ENCODE results near the gene HOXA2.

Gene HOXA2

GRCh38 chr7:27141137-27141922 is 38.8 kb upstream of the HOXA2 start:
- no peak for DNase-seq

- no peak for DNase-seq
Observed at GRCh38 chr7:27140126-27140857, 37.8 kb upstream of the HOXA2 start.

- DNase-seq: no peak
Observed at GRCh38 chr7:27139334-27140125, 37.0 kb upstream of the HOXA2 start.

DNA sequence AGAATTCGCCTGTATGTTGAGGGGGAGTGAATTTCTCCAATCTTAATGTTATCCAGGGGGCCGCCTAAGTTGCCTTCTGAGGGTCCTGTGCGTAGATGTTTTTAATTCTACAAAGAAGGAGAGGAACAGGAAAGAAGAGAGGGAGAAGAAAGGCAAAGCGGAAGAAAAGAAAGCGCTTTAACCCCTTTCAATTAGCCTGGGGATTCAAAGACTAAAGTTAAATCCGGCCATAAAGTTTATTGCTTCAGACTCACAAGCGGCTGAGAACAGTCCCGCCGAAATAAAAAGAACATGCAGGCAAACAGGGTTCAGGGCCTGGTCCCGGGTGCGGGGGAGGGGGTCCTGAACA is 36.5 kb upstream of the HOXA2 start:
- DNase-seq: no peak

DNA sequence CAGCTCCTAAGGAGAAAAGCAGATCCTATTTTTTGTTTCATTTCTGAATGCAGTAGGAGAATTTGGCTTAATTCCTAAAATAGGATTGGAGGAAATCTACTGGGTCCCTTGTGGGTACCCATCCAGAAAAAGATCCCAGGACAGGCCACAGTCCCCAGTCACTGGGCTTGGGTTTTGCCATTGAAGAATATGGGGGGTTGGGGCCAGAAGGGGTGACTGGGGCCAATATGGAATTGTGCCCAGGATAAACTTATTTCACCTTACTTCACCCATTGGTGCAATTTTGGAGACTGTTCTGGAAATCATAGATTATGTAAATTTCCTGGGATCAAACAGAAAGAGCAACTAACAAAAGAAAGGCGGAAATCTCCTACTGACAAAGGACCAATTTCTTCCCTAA is 36.0 kb upstream of the HOXA2 start:
- DNase-seq: no peak

DNA sequence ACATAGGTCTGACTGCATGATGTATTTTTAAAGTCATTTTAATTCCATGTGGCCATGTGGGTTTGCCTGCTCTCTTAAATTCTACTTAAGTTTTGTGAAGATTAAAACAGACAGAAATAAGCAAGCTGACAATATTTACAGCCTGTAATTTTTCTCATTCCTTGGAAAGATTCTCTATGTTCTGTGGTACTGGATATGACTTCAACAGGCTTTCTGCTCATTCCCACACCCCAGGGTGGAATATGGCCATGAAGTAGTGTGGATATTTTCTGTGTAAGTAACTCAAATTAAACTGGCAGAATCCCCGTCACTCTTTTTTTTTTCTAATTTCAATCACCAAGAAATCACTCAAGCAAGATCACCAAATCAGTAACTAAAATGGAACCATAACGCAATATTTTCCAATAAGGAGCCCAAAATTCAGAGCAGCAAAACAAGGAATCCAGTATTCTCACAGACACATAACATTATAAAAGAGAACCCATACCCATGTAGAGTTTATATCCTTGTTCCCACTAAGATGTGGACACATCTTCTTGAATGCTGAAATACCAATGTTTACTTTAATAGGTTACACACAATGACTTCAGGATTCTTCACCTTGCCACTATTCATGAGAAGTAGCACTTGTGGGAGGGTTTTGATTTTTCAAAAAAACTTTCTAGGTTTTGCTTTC is 35.3 kb upstream of the HOXA2 start:
- no peak for DNase-seq

DNA sequence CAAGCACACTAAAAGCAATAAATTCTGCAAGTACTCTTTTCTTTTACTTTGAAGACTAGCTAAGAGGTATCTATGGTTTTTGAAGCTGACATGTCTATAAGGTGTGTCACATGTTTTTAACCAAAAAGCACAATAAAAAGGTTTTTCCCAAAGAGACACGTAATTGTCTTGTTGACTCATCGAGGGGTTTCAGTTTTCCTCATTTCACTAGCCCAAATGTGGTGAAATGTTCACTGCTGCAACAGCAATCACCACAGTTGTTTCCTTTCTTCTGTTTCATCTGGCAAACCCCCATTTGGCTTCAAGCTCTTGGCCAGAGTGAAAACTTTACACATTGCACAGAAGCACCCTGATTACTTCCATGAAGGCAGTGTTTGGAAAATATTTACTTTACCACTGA is 31.9 kb upstream of the HOXA2 start:
- no peak for DNase-seq

DNA sequence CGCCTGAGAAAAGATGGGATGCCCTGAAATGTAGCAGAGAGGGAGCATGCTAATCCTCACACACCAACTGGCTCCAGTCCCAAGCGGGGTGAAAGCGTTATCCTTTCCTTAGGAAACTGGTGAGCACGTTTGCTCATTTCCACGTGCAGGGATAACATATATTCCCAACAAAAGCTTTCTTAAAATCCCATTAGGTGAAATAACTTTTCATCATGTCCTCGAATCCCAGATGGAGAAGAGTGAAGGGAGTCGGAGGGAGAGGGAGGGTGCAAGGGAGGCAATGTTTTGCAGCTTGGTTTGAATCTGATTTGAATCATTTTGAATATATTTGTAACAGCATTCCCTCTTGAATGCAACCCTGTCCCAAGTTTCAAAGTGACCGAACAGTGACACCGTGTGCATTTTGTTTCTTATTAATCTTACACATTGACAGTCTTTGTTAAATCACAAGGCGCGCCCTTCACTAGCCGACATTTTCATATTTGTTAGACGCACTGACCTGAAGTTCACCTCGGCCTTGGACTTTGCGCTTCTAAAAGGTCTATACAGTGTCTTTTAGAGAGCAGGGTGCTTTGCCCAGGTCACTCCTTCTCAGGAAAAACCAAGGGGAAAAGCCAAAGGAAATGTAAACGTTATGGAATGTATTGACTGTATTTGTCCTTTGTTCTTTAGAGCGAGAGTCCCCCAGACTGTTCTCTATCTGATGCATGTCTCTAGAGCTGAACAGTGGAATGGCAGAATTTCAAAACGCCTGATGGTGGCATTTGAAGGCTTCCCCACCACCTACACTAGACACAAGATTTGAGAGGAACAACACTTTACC is 31.1 kb upstream of the HOXA2 start:
- no peak for DNase-seq

GRCh38 chr7:27132978-27133377 is 30.5 kb upstream of the HOXA2 start:
- no peak for DNase-seq

DNA sequence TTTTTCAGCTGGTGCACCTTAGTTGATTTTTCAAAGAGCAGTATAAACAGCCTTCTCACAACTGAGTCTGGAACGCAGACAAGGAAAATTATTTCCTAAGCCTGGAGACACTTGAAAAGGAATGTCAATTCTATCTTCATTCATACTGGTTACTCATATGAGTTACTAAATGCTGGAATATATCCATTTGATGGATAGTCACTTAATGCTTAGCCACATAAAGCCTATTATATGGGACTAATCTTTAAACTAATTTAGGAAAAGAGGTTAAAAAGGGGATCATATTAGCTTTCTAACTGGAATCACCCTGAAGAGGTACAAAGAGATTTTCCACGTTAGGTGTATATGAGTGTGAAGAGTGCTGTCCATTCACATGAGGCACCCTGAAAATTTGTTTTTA is 29.7 kb upstream of the HOXA2 start:
- DNase-seq: no peak

DNA sequence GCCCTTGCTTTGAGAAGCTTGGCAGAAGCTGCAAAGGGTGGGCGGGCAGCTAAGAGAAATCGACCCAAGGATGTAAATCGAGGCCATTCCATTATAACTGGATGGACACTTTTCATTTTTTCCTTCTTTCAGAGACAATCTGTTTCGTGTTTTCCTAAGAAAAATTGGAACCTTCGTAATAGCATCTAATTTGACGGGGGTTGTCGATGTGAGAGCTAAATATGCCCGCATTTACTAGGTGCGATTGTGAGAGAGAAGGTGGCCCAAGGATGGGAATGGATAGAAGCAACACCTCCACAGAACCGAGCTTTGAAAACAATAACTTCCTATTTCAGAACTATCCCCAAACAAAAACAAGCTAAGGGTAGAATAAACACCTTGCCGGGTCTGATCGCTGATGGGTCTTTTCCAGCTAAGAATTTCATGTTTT is 28.9 kb upstream of the HOXA2 start:
- DNase-seq: no peak

- DNase-seq: no peak
Observed at GRCh38 chr7:27130540-27131389, 28.3 kb upstream of the HOXA2 start, which contains the start of gene HOXA4. TSS of gene HOXA4 (minus strand) at chr7:27130757. CDS start at chr7:27130733, 24 bp downstream.

DNA sequence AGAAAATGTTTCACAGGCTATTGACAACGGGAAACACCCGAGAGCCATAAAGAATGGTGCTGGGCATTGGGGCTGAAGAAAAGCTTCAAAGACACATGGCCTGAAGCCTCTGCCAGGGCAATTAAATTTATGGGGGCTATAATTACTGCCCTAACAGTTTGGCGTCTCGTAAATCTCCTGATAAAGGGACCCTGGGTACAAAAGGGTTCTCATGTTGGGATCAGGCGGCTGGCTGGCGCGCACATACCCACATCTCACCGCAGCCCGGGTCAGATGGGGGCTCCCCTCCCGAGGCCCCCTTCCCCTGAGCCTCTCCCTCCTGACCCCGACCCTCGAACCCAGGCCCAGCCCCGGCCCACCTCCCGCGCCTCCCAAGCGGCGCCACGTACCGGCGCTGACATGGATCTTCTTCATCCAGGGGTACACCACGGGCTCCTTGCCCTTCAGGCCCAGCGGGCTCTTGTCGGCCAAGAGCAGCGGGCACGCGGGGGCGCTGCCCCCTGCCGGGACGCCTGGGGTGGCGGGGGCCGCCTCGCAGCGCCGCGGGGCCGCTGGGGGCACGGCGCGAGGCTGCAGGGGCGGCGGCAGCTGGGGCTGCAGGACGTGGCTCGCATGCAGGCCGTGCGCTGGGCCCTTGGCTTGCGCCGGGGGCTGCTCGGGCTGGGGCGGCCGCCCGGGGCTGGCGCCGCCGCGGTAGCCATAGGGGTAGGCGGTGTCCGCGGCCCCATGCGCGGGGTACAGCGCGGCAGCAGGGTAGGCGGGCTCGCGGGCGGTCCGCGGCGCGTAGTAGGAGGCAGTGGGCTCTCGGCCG is 27.5 kb upstream of the HOXA2 start:
- DNase-seq: no peak

DNA sequence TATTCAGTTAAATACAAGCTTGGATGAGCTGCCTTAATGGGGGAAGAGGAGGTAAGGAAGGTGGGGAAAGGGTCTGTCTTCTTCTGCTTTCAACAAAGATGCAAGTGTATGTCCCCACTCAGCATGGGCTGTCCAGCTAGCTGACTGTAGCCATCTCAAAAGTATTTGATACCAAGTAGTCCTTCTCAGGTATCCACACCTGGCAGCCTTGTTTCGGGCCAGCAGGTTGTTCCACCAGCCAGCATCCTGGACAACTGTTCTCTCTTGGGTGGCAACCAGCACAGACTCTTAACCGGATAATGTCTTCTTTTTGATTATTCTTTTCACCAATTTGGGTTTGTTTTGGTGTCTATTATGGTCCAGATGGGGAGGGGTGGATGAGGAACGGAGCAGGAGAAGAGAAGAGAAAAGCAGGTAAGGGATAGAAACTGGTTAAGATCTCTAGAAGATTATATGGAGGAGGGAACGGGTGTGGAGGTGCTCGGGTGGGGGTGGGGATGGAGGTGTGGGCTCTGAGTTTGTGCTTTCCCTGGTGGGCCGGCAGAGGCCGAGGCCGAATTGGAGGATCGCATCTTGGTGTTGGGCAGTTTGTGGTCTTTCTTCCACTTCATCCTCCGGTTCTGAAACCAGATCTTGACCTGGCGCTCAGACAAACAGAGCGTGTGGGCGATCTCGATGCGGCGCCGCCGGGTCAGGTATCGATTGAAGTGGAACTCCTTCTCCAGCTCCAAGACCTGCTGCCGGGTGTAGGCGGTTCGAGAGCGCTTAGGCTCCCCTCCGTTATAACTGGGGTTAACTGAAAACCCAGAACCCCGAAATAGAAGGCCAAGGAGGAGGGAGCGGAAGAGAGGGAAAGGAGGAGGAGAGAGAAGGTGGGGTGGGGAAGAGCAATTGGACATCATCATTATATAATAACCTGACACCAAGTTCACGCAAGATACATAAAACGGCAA is 26.6 kb upstream of the HOXA2 start:
- no peak for DNase-seq

- no peak for DNase-seq
Observed at GRCh38 chr7:27128034-27128433, 25.6 kb upstream of the HOXA2 start.

DNA sequence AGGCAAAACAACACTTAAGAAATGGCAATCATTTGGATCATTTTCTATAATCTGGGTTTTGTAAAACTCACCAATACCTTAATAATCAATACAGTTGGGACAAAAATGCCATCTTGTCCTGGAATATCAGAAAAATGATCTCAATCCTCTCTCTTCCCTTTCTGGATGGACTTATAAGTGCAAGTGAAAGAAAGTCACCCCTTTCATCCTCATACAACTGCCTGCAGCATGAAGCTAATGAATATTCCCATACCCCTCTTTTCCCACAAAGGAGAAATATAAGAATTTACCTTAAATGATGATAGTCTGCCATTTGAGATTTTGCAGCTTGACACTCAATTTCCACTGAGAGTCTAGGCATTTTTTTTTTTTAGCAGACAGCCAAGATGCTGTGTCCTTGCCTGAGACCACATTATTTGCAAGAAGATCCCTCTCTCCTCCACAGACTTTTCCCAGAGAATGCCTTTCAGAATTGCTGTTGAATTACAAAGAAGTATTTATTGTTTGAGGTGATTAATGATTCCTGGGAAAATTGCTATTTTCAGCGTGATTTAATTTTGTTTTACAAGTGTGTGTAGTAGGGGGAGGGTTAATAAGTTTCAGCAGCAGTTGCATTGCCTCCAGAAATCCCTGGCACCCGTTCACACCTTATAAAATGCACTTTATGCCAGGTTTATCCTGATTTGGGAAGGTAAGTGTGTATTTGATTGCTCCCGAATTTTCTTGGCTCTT is 24.3 kb upstream of the HOXA2 start:
- DNase-seq: no peak

DNA sequence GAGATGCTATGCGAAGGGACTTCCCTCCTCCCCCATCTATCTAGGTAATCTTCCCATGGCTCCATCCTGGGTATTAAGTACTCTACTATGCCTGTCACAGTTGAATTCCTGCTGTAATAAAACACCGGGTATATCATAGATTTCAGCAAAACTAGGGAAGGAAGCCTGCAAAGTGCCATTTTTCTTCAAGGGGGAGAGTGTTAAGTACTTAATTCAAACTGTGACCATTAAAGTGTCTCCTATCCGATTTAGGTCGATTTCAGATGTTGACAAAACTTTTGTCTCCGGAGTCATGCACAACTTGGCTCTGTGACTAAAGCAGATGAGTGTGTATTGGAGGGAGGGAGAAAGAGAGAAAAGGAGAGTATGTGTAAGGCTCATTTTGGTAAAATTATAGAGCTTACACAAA is 23.5 kb upstream of the HOXA2 start:
- no peak for DNase-seq

All from NCI-H1694 treated with DMSO at 0.1 percent for 48 hours (cell line).